GM19438 (cell line): Measurements from ENCODE around the gene ARHGAP6.
"Not testable (repeated sequence)": the region's sequence is repeated elsewhere in the genome, so short reads cannot be mapped to it uniquely, and the experiment has no call there.

Experiments
- ATAC-seq: cut with Tn5 transposase; IDR thresholded peaks from one replicate; pipeline ENCODE4 v1.9.1; 2021; ENCODE audit warnings: low read depth; ENCODE audit not compliant: unreplicated experiment

Gene ARHGAP6

GRCh38 chrX:11579636-11580600 is 85.8 kb downstream of the ARHGAP6 start:
- ATAC-seq, result no peak

- ATAC-seq, result not testable (repeated sequence)
Measured at GRCh38 chrX:11578301-11578700, 87.4 kb downstream of the ARHGAP6 start.

- no peak for ATAC-seq
Measured at GRCh38 chrX:11577603-11578002, 88.1 kb downstream of the ARHGAP6 start.

- ATAC-seq, result no peak
Measured at GRCh38 chrX:11575332-11575731, 90.4 kb downstream of the ARHGAP6 start.

GRCh38 chrX:11567528-11568220 is 98.0 kb downstream of the ARHGAP6 start:
- ATAC-seq, result no peak

GRCh38 chrX:11566789-11567188 is 98.9 kb downstream of the ARHGAP6 start:
- ATAC-seq, result no peak

GRCh38 chrX:11566173-11566572 is 99.5 kb downstream of the ARHGAP6 start:
- ATAC-seq, result no peak

GRCh38 chrX:11564546-11564945 is 101.2 kb downstream of the ARHGAP6 start:
- no peak for ATAC-seq

GRCh38 chrX:11562570-11562969 is 103.2 kb downstream of the ARHGAP6 start:
- ATAC-seq, result no peak

- peak; percentile 58 for ATAC-seq
Measured at GRCh38 chrX:11558972-11559371, 106.7 kb downstream of the ARHGAP6 start.

GRCh38 chrX:11557120-11557519 is 108.6 kb downstream of the ARHGAP6 start:
- no peak for ATAC-seq

- ATAC-seq, result no peak
Measured at GRCh38 chrX:11555759-11556158, 110.0 kb downstream of the ARHGAP6 start.

- no peak for ATAC-seq
Measured at GRCh38 chrX:11553594-11553993, 112.1 kb downstream of the ARHGAP6 start.

- ATAC-seq, result no peak
Measured at GRCh38 chrX:11551151-11551550, 114.6 kb downstream of the ARHGAP6 start.

- ATAC-seq, result no peak
Measured at GRCh38 chrX:11546917-11547316, 118.8 kb downstream of the ARHGAP6 start.

- no peak for ATAC-seq
Measured at GRCh38 chrX:11543249-11543648, 122.5 kb downstream of the ARHGAP6 start.

GRCh38 chrX:11541510-11541909 is 124.2 kb downstream of the ARHGAP6 start:
- ATAC-seq, result no peak

GRCh38 chrX:11540532-11541377 is 125.0 kb downstream of the ARHGAP6 start:
- peak; percentile 80 for ATAC-seq

- no peak for ATAC-seq
Measured at GRCh38 chrX:11537141-11537540, 128.6 kb downstream of the ARHGAP6 start.

GRCh38 chrX:11535156-11535919 is 130.4 kb downstream of the ARHGAP6 start:
- no peak for ATAC-seq
